ENCODE data around the gene SQSTM1.
"Not testable (repeated sequence)": the region's sequence is repeated elsewhere in the genome, so short reads cannot be mapped to it uniquely, and the experiment has no call there.

The SQSTM1 gene

DNA sequence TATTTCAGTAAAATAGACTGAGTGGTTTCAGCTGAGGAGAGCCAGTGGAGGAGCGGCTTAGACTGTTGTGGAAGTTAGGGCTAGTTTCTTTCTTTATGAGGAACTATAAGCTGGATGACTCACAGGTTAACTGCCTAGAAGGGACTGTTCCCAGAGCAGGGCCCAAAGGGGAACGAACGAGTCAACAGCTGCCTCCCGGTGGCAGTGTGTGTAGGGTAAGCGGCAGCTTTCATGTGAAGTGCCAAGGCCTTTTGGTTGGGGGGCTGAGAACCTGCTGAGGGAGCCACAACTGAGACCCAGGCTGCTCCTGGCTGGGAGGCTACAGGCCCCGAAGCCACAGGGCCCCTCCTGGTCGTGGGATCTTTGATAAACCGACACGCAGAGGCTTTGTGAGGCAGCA lies 7.0 kb downstream of the SQSTM1 start:
- DNase-seq: no peak

DNA sequence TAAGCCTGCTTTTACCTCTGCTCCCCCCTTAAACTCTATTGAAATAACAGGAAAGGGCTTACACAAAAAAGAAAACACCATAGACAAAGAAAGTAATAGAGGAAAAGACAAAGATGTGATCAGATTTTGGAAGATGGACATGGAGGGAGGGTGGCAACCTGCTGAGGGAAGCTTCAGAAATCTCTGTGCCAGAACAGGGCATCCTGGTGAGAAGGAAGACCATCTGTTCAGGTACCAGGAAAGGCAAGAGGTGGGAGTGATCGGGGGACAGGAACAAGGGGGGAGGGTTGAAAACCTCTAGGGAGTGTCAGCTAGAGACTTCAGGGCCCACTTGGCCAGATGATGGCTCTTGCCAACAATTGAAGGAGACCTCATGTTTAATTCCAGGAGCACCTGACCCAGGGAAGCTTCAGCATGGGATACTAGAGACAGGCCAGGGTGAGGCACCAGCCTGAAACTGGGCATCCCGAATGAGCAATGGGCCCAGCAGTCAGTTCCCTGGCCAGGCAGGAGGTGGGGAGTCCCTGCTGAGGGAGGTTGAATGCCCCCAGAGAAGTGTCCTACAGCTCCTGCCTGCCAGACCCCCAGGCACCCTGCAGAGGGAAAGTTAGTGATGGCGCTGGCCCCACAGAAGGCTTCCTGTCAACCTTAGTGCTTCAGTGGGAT lies 8.2 kb downstream of the SQSTM1 start:
- DNase-seq: no peak

DNA sequence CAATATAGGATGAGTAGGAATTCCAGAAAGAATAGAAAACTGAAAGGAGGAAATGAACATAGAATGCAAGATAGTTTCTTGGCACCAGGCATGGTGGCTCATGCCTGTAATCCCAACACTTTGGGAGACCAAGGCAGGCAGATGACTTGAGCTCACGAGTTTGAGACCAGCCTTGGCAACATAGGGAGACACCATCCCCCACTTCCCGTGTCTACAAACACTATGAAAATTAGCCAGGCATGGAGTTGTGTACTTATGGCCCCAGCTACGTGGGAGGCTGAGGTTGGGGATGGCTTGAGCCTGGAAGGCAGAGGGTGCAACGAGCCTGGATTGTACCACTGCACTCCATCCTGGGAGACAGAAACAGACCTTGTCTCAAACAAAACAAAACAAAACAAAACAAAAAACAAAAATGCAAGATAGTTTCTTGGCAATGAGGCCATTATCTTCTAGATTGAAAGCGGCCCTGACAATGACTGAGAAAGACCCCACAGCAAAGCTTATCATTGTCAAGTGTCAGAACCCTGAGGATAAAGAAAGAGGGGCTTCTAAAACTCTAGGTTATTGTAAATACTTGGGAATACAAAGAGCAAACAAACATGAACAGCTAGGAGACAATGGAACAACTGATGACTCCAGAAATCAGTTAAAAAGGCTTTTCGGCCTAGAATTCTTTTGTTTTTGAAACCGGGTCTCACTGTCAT lies 9.2 kb downstream of the SQSTM1 start:
- no peak for DNase-seq

DNA sequence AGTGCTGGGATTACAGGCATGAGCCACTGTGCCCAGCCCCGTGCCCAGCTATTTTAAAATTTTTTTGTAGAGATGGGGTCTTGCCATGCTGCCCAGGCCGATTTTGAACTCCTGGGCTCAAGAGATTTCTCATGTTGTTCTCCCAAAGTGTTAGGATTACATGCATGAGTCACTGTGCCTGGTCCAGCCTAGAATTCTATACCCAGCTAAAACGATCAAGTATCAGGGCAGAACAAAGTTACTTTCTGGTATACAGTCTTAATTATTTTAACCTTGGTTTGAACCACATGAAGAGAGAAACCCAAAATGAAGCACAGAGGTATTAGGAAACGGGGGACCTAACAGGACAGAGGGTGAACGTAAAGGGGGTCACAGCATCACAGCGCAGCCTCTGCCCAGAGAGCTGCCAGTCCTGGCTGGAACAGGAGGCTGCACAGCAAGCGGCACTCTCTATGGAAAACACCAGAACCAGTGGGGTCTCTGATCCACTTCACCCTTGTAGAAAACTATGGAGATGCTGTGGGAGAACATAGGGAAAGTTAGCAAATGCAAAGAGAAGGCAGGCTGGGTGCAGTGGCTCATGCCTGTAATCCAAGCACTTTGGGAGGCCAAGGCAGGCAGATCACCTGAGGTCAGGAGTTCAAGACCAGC lies 10.2 kb downstream of the SQSTM1 start:
- no peak for DNase-seq

DNA sequence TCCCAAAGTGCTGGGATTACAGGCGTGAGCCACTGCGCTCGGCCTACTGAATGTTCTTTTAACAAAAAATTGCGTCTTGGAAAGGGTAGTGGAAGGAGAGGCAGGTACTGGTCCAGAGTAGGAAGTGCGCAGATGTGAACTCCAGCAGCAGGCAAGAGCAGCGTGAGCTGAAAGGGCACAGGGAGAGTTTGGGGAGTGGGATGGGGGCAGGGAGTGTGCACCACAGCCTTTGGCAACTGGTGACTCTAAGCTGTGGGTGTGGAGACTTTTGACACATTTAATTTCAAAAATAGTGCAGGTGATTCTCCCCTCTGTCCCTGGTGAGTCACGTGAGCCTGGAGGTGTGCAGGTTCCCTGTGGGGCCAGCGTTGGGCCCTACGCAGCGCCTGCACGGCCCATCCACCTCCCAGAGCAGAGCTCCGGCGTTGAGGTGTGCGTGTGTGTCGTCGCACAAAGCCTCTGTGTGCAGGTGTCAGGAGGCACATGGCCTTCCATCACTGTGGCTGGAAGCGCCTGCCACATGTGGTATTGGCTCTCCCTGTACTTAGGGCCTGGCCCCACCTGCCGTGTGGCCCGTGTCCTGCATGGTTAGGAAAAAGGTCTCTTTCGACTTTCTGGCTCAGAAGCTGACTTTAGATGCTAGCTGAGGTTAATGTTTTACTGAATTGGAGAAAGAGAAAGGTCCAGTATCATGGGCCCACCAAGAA lies 11.5 kb downstream of the SQSTM1 start:
- DNase-seq: no peak

DNA sequence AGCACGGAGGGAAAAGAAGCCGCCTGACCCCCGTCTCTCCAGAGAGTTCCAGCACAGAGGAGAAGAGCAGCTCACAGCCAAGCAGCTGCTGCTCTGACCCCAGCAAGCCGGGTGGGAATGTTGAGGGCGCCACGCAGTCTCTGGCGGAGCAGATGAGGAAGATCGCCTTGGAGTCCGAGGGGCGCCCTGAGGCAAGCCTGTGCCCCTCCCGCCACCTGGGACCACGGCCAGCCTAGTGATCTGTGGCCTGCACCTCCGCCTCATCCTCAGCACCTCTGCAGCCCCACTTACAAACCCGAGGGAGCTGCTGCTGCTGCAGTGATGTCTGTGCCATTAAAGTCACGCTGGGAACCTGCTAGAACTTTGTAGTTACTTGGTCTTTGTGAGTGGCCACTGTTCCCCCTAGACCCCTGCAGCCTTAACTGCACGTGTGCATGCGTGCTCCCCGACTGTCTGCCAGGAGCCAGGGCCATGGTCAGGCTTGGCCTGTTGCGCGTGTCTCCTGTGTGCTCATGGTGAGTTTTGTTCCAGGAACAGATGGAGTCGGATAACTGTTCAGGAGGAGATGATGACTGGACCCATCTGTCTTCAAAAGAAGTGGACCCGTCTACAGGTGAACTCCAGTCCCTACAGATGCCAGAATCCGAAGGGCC lies 12.5 kb downstream of the SQSTM1 start:
- DNase-seq: no peak

DNA sequence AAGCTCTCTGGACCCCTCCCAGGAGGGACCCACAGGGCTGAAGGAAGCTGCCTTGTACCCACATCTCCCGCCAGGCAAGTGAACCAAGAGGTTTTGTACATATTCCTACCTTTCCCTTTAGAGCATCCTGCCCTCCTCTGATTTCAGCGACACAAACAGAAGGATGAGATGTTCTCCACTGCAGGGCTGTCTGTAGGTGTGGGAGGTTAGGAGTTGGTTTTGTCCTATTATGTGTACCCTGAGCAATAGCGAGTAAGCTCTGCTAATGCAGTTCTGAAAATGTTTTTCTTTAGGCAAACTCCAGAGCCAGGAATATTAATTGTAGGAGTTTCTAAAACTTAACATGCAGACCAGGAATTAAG lies 13.0 kb downstream of the SQSTM1 start:
- no peak for DNase-seq

DNA sequence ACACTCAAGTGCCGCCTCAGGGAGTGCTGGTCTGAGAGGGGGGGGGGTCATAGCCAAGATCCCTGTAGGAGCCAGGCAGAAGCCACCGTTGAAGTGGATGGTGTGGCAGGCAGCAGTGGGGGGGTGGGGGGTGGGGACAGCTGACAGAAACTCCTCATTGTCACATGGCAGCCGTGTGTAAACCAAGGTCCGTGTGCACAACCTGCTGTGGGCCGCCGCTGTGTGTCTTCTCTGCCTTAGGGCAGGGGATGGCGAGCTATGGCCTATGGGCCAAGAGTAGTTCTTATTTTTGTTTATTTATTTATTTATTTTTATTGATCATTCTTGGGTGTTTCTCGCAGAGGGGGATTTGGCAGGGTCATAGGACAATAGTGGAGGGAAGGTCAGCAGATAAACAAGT lies 13.4 kb downstream of the SQSTM1 start:
- no peak for DNase-seq

DNA sequence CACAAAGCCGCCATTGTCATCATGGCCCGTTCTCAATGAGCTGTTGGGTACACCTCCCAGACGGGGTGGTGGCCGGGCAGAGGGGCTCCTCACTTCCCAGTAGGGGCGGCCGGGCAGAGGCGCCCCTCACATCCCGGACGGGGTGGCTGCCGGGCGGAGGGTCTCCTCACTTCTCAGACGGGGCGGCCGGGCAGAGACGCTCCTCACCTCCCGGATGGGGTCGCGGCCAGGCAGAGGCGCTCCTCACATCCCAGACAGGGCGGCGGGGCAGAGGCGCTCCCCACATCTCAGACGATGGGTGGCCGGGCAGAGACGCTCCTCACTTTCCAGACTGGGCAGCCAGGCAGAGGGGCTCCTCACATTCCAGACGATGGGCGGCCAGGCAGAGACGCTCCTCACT lies 14.2 kb downstream of the SQSTM1 start:
- not testable (repeated sequence) for DNase-seq

DNA sequence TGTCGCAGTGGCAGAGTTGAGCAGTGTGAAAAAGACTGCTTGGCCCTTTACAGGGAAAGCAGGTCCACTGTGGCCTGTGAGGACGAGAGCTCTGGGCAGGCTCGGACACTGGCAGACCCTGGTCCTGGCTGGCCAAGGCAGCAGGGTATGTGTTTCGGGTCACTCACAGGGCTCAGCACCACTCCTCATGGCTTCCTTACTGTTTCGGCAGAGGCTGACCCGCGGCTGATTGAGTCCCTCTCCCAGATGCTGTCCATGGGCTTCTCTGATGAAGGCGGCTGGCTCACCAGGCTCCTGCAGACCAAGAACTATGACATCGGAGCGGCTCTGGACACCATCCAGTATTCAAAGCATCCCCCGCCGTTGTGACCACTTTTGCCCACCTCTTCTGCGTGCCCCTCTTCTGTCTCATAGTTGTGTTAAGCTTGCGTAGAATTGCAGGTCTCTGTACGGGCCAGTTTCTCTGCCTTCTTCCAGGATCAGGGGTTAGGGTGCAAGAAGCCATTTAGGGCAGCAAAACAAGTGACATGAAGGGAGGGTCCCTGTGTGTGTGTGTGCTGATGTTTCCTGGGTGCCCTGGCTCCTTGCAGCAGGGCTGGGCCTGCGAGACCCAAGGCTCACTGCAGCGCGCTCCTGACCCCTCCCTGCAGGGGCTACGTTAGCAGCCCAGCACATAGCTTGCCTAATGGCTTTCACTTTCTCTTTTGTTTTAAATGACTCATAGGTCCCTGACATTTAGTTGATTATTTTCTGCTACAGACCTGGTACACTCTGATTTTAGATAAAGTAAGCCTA lies 15.7 kb downstream of the SQSTM1 start:
- DNase-seq: no peak

DNA sequence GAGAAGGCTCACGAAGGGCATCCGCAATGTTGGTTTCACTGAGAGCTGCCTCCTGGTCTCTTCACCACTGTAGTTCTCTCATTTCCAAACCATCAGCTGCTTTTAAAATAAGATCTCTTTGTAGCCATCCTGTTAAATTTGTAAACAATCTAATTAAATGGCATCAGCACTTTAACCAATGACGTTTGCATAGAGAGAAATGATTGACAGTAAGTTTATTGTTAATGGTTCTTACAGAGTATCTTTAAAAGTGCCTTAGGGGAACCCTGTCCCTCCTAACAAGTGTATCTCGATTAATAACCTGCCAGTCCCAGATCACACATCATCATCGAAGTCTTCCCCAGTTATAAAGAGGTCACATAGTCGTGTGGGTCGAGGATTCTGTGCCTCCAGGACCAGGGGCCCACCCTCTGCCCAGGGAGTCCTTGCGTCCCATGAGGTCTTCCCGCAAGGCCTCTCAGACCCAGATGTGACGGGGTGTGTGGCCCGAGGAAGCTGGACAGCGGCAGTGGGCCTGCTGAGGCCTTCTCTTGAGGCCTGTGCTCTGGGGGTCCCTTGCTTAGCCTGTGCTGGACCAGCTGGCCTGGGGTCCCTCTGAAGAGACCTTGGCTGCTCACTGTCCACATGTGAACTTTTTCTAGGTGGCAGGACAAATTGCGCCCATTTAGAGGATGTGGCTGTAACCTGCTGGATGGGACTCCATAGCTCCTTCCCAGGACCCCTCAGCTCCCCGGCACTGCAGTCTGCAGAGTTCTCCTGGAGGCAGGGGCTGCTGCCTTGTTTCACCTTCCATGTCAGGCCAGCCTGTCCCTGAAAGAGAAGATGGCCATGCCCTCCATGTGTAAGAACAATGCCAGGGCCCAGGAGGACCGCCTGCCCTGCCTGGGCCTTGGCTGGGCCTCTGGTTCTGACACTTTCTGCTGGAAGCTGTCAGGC lies 16.6 kb downstream of the SQSTM1 start:
- no peak for DNase-seq

DNA sequence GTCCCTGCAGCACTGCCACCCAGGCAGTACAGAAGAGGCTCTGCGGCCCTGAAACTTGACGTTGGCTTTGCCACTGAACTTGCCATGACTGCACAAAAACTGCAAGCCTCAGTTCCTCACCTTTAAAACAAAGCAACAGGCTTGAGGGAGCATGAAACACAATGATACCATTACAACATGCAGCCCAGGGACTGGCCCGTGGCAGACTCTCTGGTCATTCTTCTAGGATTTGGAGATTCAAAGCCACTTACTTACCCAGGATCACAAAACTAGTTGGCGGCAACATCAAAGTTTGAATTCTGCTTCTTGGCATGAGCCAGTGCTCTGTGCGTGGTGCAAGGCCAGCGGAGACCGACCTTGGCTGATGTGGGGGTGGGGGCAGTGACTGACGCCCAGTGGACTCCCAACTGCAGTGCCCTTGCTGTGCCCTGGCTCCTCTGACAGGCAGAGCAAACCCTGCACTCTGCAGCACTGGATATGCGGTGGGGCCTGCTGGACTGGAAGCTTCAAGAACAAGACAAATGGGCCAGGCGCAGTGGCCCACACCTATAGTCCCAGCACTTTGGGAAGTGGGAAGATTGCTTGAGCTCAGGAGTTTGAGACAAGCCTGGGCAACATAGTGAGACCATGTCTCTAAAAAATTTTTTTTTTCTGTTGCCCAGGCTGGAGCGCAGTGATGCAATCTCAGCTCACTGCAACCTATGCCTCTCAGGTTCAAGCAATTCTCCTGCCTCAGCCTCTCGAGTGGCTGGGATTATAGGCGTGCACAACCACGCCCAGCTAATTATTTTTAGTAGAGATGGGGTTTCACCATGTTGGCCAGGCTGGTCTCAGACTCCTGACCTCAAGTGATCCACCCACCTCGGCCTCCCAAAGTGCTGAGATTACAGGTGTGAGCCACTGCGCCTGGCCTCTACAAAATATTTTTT lies 18.9 kb downstream of the SQSTM1 start:
- no peak for DNase-seq

DNA sequence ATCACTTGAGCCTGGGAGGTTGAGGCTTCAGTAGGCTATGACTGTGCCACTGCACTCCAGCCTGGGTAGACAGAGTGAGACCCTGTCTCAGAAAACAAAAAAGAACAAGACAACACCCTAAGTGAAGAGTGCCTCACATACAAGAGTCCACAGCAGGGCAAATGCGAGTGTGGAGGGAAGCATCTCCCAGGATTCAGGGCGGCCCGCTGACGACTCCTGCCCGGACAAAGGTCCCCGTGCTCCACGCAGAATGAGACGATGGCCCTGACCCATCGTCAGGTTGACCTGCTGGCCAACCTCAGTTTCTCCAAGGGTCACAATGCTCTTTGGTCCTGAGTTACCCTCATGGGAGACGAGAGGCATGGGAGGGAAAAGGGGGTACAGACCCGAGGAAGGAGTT lies 19.6 kb downstream of the SQSTM1 start:
- no peak for DNase-seq

DNA sequence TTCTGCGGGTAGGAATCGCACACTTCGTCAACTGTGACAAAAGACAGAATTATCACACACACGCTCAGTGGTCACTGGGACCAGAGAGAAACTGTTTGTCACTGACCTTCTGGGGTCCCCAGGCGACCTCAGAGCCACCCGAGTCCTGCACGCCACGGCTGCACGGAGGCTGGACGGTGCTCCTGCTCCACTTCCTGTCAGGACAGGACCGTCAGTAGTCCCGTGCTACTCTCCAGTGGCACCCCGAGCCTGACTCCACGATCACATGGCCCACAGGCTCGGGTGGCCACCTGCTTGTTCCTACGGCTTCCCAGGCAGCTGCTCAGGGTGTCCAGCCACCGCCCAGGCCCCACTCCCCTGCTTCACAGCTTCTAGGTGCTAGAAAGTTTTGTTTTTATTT lies 20.1 kb downstream of the SQSTM1 start:
- DNase-seq: no peak

DNA sequence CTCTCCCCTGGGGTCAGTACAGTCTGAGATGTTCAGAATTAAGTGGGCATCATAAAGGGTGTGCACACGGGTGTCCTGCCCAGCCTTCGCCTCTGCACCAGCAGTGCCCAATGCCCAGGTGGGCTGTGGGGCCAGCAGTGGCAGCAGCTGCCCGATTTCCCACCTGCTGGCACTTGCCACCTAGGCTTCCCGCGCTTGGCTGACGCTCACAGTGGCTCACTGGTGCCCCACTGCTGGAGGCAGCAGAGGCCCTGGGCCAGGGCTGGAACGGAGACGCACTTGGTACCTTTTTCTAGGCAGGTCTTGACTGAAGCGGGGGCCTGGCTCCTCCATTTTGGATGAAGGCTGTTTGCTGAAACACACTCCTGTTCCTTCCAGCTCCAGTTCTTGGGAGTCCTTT lies 20.9 kb downstream of the SQSTM1 start:
- DNase-seq: no peak

DNA sequence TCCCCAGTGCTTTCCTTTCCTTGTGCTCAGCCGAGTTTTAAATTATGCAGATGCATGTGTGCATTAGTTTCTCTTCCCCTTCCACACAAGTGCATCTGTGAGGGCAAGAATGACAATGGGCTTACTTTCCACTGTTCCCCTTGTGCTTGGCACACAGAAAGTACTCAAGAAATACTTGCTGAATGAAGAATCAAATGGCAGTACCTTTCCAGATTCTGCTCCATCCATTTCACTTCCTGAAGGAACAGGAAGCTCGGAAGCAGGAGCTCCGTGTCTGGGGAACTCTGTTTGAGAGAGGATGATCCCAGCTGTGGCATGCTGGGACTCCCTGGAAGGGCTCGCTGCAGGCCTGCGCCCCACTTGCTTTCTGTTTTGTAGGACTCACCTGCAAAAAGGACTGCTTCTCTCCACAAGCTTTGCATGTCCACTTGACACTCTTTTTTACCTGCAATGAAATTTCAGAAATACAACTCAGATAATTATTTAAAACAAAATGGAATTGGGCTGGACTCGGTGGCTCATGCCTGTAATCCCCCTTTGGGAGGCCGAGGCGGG lies 32.4 kb downstream of the SQSTM1 start:
- DNase-seq: no peak

DNA sequence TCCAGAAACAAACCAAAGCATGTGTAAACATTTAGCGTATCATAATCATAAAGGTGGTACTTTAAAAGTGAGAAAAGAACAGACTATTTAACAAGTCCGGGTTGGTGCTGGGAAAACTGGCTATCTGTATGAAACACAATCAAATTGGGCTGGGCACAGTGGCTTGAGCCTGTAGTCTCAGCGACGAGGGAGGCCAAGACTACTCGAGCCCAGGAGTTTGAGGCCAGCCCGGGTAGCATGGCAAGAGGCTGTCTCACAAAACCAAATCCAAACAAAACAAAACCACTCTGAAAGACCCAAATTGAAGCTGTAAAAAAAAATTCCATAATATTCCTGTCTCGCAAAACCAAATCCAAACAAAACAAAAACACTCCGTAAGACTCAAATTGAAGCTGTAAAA lies 33.7 kb downstream of the SQSTM1 start:
- no peak for DNase-seq

DNA sequence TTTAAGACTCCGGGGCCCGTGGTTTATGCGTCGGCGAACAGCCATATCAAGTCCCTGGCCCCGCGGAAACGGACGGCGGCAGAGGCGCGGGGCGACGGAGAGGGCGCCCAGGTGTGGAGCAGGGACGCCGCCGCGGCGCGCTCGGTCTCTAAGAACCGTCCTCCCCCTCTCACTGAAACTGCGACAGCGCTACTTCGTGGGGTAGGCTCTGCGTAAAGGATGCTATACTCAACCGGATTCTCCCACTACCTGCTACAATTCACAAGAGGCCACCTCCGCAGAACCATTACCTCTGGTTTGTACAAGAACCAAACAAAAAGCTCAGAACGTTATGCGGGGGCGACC lies 37.5 kb downstream of the SQSTM1 start:
- DNase-seq: peak; percentile 63

DNA sequence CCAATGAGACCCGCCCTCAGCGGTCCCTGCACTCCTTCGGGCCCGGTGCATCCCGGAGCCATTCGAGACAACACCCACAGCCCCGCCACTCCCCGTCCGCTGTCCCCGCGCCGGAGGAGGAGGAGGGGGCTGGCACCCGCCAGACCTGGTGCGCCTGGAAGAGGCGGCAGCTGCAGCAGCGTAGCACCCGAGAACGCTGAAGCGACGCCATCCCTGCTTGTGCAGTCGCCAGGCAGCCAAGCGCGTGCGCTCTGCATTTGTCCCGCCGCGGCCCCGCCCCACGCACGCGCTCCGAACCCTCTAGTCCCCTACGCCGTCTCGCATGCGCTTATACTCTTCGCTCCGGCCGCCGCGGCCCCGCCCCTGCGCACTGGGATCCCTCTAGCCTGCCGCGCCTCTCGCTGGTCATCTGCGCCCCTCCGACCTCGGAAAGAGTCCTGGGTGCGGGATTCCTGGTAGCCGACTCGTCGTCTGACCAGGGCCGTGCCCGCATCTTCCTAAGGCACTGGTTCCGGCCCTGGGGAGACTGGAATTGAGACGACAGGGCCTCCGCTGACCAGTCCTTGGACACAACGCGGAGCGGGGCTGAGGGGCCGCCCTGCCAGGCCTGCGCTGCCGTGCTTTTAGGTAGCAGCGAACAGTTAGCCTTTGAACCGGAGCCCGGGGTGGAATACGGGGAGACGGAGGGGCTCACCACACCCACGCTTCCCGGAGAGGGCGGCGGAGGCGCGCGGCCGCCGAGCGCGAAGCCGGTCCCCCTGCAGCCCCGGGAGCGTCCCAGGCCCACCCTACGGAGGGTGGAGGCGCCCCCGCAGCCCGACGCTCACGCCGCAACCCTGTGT lies 38.1 kb downstream of the SQSTM1 start, which contains the start of gene MRNIP:
TSS of gene MRNIP (minus strand) at position 232 of the 842 bp plus-strand sequence. CDS start at position 211, 21 bp downstream.
- DNase-seq: peak; percentile 98

Data from 8988T (cell line).